ENCODE measurements around the gene STAP1.
A peak's percentile ranks its signal among the peaks of the same experiment; 100 is the strongest.

The STAP1 gene

GRCh38 chr4:67556436-67556835 lies 2.1 kb upstream of the STAP1 start:
- no peak for DNase-seq

DNA sequence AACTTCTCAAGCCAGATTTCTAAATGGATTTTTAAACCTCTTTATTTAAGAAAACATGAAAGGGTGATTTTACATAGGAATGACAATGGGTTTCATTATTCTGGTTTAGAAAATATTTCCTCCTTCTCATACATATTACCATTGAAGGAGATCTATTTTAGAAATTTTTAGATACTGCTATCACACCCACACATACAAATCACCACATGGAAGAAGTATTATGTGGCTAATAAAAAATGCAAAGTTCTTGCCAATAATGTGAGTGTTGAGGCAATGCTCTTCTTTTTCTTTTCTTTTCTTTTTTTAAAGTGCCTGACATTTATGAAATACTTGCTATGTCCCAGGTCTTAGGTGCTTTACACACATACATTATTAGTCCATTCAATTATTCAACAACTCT lies 6.8 kb downstream of the STAP1 start:
- DNase-seq, result no peak

GRCh38 chr4:67566335-67566734 lies 7.8 kb downstream of the STAP1 start:
- no peak for DNase-seq

DNA sequence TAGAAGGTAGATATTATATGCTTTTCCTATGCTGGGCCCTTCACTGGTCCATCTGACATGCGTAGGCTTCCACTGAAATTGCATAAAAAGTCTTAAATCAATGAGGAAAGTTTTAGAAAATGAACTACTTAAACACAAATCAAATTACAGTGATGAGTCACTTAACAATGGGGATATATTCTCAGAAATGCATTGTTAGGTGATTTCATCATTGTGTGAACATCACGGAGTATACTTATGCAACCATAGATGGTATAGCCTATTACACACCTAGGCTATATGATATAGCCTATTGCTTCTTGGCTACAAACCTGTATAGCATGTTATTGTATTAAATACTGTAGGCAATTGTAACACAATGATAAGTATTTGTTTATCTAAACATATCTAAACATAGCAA lies 10.3 kb downstream of the STAP1 start:
- no peak for DNase-seq

GRCh38 chr4:67570537-67570936 lies 12.0 kb downstream of the STAP1 start:
- DNase-seq, result no peak

DNA sequence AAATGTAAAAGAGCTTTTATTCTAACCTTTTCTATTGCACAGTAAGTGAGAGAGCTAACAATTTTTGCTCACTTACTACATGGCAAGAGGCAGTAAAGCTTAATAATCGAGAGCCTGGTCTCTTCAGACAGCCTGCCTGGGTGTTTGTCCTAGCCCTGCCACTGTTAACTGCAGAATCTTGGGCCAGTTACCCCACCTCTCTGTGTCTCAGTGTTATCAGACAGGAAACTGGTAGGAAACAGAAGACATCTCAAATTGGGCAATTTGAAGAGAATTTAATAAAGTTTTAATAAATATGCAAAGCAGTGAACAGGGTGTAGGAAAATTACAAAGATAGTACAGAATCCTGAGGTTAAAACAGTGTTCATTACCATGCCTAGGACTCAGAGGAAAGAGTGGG lies 13.4 kb downstream of the STAP1 start:
- DNase-seq, result no peak

- DNase-seq, result no peak
These were observed 14.7 kb downstream of the STAP1 start for GRCh38 chr4:67573193-67573592.

GRCh38 chr4:67575232-67576058 lies 16.9 kb downstream of the STAP1 start:
- no peak for DNase-seq

DNA sequence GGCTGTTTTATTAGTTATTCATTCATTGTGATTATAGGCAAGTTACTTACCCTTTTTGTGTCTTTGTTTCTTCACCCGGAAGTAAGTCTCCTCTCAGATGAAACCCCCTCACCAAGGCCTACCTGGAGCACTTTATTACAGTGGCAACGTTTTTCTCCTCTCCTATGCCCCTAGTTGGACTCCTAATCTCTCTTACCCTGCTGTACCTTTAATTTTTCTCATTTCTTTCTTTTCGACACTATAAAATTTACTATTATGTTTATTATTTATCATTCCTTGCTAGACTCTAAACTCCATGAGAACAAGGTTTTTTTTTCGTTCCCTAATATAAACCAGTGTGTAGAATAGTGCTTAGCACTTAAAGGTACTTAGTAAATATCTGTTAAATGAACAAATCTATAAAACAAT lies 17.5 kb downstream of the STAP1 start:
- DNase-seq, result no peak

DNA sequence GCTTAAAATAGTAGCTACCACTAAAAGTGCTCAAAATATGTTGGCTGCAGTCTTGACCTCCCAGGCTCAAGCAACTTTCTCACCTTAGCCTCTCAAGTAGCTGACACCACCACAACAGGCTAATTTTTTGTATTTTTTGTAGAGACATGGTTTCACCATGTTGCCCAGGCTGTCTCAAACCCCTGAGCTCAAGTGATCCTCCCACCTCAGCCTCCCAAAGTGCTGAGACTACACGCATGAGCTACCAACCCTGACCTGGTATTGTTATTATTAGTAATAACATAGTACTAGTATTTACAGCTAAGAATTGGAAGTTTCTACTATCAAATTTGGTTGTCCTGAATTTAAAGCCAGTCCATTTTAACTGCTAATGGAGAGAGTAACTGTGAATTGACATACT lies 18.0 kb downstream of the STAP1 start:
- DNase-seq, result no peak

DNA sequence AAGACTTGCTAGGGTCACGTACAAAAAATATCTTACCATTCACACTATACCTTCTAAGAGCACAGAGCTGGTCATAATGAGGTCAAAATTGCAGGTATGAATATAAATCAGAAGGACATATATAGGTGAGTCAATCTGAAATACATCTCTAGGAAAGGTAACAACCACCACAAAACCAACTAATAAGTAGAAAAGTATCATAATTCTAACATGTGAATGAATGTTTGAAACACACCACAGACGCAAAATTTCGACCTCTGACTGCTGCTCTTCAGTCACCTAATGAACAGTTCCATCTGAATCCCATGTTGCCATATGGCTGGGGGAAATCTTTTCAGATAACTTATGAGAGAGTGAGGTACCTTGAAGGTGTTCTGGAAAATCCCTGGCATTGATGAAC lies 22.1 kb downstream of the STAP1 start:
- DNase-seq, result no peak

- DNase-seq, result no peak
These were observed 22.8 kb downstream of the STAP1 start for GRCh38 chr4:67581208-67581857.

- DNase-seq, result no peak
These were observed 23.4 kb downstream of the STAP1 start for GRCh38 chr4:67581913-67582312.

- DNase-seq, result no peak
These were observed 26.0 kb downstream of the STAP1 start for GRCh38 chr4:67584496-67584895.

- DNase-seq, result no peak
These were observed 28.6 kb downstream of the STAP1 start for GRCh38 chr4:67587156-67587555.

GRCh38 chr4:67593741-67594175 lies 35.2 kb downstream of the STAP1 start:
- no peak for DNase-seq

- no peak for DNase-seq
These were observed 44.9 kb downstream of the STAP1 start for GRCh38 chr4:67603310-67604028.

DNA sequence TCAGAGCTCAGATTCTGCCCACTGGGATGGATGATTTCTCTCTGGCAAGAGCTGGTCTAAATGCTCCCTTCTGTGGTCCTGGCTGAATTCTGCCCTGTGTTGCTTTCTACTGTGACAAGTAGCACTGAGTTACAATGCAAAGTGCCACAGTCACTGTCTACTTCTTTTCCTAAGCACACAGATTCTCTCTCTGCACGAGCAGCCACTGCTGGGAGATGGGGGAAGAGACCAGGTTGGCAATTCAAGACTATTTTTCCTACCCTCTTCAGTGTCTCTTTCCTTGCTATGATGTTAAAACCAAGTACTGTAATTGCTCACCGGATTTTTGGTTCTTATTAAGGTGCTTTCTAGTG lies 45.5 kb downstream of the STAP1 start:
- DNase-seq, result no peak

DNA sequence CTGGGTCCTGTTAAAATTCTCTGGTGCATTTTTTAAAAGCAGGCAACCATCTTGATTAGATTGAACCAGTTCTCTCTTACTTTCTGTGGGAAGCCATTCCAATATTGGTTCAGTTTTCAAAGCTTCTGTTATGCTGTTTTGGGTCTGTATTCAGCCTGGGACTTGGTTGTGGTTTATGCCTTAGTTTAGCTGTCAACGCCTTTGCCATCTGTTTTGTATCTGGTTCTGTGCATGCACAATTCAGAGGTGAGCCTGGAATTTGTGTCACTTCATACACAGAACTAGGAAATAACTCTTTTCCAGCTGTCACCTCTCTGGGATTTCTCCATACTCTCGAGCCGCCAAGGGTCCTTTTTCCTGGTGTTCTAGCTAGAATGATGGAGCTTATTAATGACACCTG lies 46.2 kb downstream of the STAP1 start:
- DNase-seq, result no peak

DNA sequence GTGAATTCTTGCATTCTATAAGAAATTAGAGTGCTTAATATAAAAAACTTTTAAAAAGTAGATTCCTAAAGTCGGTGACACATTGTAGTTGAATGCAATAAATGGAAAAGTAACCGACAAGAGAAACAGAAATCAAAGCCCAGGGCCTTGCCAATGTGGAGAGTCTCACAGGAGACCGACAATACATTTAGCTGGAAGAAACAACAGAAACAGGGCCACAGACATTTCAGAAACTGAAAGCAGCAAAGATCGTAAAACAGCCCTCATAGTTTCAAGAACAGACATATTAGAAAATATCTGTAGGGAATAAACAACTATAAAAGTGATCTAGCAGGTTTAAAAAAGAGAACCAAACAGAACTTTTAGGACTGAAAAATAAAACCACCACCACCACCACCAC lies 49.5 kb downstream of the STAP1 start:
- no peak for DNase-seq

DNA sequence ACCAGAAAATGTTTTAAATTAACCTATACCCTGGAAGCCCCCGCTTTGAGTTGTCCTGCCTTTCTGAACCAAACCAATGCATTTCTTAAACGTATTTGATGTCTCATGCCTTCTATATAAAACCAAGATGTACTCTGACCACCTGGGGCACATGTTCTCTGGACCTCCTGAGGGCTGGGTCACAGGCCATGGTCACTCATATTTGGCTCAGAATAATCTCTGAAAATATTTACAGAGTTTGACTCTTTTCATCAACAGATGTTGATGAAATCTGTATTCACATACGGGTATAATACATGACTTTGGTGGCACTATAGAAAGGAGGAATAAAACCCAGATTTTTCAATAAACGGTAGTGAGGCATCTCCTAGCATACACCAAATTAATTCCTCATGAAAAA lies 55.7 kb downstream of the STAP1 start:
- DNase-seq, result no peak

DNA sequence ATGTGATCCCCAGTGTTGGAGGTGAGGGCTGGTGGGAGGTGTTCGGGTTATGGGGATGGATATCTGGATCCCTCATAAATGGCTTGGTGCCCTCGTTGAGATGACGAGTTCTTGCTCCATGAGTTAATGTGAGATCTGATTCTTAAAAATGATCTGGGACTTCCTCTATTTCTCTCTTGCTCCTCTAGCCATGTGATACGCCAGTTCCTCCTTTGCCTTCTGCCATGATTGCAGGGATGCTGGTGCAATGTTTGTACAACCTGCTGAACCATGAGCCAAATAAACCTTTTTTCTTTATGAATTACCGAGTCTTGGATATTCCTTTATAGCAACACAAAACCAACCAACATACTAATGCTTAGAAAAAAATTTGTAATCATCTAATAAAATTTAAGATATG lies 56.6 kb downstream of the STAP1 start:
- DNase-seq, result no peak

- no peak for DNase-seq
These were observed 58.0 kb downstream of the STAP1 start for GRCh38 chr4:67616478-67616877.

- peak in 1 of 14 donors; percentile 6 for DNase-seq
These were observed 66.4 kb downstream of the STAP1 start for GRCh38 chr4:67624939-67625338.

All from C1 segment of cervical spinal cord (tissue), 14 donors.